ENCODE results near the gene ROMO1.

DNA sequence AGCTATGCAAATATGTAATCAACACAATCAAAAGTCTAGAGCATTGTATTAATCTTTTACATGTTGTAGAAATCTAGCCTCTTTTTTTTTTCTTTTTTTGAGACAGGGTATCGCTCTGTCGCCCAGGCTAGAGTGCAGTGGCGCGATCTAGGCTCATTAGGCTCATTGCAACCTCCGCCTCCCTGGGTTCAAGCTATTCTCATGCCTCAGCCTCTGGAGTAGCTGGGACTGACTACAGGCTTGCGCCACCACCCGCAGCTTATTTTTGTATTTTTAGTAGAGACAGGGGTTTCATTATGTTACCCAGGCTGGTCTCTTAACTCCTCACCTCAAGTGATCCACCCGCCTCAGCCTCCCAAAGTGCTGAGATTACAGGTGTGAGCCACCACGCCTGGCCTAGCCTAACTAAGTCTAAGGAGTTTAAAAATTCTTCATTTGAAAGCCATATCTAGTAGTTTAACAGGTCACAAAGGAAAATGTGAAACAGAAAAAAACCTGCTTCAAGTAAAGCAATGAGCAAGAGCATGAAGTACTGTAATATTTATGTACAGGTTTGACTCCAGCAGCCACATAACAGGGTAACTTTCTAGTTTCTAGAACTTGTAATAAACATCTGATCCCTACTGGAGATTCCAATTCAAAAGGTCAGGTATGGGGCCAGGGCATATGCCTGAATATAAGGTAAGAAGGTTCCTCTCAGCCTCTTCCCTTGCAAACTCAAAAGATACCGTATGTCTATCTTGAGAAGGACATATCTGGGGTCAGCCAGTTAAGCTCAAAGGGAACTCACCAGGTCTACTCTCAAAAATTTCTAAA, 38.9 kb upstream of the ROMO1 start:
- TF ChIP-seq, protein P1, sequence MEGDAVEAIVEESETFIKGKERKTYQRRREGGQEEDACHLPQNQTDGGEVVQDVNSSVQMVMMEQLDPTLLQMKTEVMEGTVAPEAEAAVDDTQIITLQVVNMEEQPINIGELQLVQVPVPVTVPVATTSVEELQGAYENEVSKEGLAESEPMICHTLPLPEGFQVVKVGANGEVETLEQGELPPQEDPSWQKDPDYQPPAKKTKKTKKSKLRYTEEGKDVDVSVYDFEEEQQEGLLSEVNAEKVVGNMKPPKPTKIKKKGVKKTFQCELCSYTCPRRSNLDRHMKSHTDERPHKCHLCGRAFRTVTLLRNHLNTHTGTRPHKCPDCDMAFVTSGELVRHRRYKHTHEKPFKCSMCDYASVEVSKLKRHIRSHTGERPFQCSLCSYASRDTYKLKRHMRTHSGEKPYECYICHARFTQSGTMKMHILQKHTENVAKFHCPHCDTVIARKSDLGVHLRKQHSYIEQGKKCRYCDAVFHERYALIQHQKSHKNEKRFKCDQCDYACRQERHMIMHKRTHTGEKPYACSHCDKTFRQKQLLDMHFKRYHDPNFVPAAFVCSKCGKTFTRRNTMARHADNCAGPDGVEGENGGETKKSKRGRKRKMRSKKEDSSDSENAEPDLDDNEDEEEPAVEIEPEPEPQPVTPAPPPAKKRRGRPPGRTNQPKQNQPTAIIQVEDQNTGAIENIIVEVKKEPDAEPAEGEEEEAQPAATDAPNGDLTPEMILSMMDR (IDR thresholded peaks at IDR 0.05) = no peak
- no peak for TF ChIP-seq POLR2A (IDR thresholded peaks at IDR 0.05)

Measured in prostate gland (tissue), 2 donors.